ENCODE results near the gene HIVEP3. TPM values are rescaled to one million over a fixed set of nuclear protein-coding genes. Genes with fewer than 3 reads are reported as not detected.

The HIVEP3 gene
- 4.7 TPM for total RNA-seq

DNA sequence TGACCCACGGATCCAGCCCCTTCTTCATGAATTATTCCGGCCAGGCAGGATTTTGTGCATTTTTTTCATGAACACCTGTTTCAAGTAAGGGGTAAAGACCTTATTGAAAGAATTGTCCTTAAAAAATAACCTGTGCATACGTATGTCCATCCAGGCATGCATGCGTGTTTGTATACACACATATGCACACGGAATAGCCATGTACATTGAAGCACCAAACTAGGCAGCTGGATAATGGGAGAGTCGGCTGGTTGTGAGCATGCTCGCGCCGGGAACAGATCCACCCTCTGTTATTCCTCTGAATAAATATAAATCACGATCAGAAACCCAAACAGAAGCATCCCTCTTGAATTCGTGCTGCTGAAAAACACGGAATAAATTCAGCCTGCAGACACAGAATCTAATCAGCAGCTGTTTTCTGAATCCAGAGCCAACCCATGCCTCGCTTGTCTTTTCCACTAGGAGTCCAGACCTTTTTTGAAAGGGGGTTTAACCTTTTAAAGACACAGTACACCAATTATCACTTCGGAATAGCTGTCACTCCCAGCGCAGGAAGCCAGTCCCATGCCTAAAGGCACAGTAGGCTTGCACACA lies at the start of gene HIVEP3:
Gene HIVEP3, minus strand, starts transcription at position 473 of the 594 bp plus-strand sequence.

DNA sequence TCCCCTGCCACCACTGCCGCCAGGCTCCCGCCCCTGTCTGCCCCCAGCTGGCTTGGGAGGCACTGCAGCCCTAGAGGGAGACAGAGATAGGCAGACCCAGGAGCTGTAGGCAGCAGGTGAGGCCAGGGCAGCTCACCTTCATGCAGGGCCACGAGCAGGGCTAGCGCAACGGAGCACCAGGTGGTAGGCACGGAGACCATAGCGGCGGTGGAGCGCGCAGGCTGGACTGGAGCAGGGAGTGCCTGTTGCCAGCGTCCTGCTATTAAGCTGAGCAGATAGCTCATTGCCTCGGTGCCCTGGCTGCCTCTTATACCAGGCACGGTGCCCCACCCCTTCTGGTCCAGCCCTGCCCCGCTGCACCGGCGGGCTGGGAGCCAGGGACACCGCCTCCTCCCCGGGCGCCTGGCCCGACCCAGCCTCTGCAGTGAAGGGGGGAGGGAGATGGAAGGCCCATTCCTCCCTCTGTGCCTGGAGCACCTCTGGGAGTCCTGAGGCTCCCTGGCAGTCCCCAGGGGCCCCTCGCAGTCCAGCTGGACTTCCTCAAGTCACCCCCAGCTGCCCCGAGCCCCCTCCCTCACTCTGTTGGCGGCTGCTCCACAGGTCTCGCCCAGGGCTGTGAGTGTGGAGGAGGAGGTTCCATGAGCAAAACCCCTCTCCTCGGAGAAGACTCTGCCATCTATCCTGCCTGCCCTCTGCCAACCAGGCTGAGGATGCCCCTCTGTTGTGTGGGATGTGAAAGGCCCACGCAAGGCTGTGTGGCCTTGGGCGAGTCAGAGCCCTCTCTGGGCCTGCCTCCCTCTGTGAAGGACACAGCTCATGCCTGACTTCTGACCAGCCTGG lies 434.1 kb downstream of the HIVEP3 start, which contains the start of gene EDN2:
Gene EDN2, minus strand, starts transcription at position 282 of the 840 bp plus-strand sequence. Its CDS starts 82 bp downstream, at position 200.

Other genes with a start within 250 kb of the HIVEP3 start
- gene GUCA2B, start 234.5 kb upstream of the HIVEP3 start, total RNA-seq, result not detected
- gene GUCA2A, start 245.8 kb upstream of the HIVEP3 start, total RNA-seq, result not detected